A204.1 (cell line): ENCODE data around the gene RRP8.

ENCODE experiments used
- FAIRE-seq: peaks from 2 replicates; lab custom pipeline; 2012; peaks lifted over from hg19 to GRCh38; lab: Jason Lieb, UNC

The RRP8 gene

DNA sequence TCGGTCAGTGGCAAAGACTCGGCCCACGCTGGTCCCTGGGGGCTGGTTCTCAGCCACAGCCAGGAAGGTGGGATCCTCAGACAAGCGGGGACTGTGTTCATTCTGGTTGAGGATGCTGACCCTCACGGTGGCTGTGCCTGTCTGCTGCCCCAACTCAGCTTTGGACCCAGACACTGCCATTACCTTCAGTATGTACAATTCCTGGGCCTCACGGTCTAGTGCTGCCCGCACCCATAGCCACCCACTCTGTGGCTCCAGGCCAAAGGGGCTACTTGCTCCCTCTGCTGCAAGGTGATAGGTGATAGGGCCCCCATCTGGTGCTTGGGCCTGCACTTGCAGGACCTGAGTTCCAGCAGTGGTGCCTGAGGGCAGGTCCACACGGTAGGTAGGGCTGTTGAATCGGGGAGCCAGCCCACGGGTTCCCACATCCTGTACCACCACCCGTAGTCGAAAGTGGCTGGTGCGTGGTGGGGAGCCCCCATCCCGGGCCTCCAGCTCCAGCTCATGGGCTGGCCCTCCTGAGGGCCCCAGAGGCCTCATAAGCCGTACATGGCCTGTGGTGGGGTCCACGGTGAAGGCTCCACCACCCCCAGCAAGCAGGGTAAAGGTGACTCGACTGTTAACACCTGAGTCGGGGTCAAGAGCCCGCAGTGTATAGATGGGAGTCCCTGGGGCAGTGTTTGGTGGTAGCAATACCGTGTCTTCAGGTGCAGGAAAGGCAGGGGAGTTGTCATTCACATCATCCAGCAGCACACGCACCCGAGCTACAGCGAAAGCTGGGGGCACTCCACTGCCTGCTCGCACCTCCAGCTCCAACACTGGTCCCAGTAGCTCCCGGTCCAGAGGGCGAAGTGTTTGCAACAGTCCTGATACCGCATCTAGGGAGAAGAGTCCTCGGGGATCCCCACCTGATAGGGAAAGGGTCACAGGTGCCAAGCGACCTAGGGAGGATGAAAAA lies 29.0 kb upstream of the RRP8 start:
- no peak for FAIRE-seq

DNA sequence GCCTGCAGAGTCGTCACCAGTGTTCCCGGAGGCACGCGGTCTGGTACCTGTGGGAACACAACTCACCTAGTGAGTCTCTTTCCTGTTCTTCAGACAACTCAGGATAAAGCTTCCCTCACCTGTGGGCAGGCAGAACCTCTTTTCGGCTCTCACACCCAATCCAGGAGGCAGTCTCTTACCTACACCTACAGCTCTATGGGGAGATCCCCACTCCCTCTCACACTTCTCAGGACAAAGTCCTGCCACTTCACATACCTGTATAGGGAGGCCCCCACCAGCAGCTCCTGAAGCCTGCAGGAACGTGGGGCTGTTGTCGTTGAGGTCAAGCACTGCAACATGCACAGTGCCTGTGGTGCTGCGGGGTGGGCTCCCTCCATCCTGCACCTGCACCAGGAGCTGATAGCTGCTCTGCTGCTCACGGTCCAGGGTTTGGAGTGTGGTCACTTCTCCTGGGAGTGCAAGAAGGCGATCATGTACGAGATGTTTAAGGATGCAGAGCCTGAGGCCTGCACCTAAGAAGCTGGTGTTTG lies 28.0 kb upstream of the RRP8 start:
- no peak for FAIRE-seq

GRCh38 chr11:6630632-6631291 lies 27.3 kb upstream of the RRP8 start:
- FAIRE-seq: no peak

DNA sequence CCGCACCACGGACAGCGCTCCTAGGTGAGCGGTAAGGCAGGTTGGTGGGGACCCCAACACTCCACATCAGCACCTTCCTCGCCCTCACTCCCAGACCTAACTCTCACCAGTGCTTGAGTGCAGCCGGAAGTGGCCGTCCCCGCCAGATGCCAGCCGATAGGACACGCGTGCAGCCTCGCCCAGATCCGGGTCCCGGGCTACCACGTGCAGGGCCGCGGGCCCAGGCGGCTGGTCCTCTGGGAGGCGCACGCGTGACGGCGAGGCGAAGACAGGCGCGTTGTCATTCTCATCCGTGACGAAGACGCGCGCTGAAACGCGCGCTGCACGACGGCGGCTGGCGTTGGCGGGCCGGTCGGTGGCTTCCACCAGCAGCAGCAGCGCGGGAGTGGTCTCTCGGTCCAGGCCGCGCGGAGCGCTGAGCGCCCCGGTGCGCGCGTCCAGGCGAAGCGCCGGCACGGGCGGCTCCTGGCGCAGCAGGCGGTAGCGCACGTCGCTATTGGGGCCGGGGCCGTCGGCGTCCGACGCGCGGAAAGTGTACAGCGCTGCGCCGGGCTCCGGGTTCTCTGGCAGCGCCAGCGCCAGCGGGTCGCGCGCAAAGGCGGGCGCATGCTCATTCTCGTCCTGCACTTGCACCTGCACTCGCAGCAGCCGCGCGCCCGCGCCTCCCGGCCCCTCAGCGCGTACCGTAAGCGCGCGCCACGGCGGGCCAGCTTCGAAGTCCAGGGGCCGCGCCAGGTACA lies 26.6 kb upstream of the RRP8 start:
- no peak for FAIRE-seq

GRCh38 chr11:6629573-6629891 lies 26.1 kb upstream of the RRP8 start:
- FAIRE-seq: no peak

GRCh38 chr11:6628526-6628925 lies 25.1 kb upstream of the RRP8 start:
- no peak for FAIRE-seq

DNA sequence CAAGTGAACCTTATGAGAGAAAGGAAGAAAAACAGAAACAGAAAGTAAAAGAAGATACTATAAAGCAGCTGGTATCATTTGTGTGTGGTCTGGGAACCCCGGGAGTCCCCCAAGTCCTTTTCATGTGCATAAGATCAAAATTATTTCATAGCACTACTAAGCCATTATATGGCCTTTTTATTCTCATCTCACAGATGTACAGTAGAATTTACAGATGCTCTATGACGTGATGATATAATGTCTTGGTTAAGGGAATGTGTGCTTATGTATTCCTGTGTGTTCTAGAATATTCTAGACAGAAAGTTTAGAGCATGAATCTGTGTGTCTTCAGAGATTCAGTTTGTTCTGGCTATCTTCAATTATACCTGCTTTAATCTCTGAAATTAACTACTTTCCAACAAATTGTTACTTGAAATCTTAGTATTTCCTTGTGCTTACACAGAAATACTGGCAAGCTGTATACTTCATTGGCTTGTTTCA lies 24.4 kb upstream of the RRP8 start:
- no peak for FAIRE-seq

DNA sequence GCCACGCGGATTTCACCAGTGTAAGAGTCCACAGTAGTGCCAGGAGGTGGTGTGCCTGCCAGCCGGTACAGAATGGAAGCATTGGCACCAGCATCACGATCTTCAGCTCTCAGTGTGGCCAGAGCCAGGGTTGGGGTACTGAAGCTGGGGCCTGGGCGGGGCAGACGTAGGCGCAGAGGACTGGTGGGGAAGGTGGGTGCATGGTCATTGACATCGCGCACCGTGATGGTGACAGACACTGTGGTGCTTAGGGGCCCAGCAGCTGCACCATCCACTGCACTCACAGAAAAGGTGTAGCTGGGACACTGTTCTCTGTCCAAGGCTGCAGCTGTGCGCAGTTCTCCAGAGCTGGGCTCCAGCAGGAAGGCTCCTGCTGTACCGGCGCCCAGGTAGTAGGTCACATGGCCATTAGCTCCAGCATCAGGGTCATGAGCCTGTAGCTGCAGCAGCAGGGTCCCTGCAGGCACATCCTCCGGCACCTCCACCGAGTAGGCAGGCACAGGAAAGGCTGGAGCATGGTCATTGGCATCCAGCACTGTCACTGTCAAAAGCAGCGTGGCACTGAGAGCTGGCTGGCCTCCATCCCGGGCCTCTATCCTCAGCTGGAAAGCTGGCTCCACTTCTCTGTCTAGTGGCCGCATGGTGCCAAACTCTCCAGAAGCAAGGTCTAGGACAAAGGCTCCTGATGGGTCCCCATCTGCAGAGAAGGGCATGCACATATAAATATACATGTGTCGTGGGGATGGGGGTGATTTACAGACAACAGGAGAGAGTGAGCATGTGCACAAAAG lies 23.8 kb upstream of the RRP8 start:
- no peak for FAIRE-seq

GRCh38 chr11:6625832-6626420 lies 22.5 kb upstream of the RRP8 start:
- no peak for FAIRE-seq

GRCh38 chr11:6625156-6625831 lies 21.9 kb upstream of the RRP8 start:
- no peak for FAIRE-seq

GRCh38 chr11:6623391-6624363 lies 20.3 kb upstream of the RRP8 start:
- FAIRE-seq: no peak

DNA sequence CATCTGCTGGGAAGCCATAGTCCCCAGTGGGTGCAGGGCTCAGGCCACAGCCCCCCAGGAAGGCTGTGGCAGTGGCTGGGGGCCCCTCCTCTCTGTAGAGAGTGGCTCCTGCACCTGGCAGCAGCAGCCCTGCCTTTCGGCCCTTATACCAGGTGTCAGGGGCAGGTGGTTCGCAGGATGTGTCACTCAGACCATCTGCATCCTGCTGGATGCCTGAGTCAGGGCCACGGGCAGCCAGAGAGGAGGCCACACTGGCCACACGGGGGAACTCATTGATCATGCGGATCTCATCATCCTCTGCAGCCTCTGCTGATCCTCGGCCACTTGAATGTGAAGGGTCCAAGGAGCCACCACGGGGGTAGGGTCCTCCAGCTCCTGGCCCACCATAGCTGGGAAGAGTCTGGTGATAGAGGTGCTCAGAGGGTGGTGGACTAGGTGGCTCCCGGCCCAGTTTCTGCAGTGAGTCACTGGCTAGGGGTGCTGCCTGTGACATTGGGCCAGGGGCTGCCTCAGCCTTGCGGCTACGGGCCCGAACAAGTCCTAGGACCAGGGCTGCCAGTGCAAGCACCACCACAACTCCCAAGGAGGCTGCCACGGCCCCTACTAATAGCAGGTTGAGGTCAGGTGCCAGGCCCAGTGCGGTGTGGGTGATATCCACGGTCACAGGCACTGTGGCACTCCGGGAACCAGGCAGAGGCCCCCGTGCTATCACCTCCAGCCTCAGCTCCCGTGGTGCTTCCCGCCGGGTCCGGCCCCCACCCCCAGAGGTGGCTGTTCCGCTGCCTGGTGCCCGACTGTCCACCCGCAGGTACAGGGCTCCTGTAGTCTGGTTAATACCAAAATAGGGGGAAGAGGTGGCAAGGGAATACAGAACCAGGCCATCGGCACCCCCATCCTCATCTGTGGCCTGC lies 19.1 kb upstream of the RRP8 start:
- FAIRE-seq: no peak

- FAIRE-seq: no peak
Measured at GRCh38 chr11:6621711-6622211, 18.3 kb upstream of the RRP8 start.

GRCh38 chr11:6620636-6621035 lies 17.2 kb upstream of the RRP8 start:
- FAIRE-seq: no peak

DNA sequence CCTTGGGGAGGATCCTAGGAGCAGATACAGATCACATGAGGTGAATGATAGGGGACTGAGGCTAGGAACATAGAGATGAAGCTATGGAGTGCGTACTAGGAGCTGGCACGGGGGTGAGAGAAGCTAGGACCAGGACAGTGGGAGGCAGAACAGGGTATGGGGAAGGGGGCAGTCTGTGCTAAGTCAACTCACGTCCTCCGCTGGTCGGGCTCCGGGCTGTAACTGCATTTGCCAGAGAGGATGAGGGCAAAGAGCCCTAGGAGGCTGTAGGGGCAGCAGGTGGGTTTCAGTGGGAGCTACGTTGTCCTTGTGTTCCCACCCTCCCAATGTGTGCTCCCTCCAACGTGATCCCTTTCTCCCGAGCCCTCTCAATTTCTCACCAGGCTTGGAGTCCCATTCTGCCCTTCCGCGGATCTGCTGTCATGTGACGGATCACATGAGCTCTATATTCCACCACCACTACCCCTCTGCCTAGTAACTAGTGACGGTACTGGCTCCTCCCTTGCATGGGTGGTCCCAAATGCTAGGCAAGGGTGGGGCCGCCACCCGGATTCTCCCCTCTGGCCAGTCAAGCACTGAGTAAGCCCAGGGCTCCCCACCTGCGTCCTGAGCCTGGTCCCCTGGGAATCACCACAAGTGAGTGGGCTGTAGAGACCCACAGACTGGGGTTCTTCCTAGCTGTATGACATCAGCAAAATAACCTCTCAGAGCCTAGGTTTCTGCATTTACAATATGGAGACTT lies 15.8 kb upstream of the RRP8 start, which contains the start of gene TPP1:
TSS of gene TPP1 (minus strand) at position 419 of the 742 bp plus-strand sequence. CDS start at position 397, 22 bp downstream.
- FAIRE-seq: peak; percentile 88

DNA sequence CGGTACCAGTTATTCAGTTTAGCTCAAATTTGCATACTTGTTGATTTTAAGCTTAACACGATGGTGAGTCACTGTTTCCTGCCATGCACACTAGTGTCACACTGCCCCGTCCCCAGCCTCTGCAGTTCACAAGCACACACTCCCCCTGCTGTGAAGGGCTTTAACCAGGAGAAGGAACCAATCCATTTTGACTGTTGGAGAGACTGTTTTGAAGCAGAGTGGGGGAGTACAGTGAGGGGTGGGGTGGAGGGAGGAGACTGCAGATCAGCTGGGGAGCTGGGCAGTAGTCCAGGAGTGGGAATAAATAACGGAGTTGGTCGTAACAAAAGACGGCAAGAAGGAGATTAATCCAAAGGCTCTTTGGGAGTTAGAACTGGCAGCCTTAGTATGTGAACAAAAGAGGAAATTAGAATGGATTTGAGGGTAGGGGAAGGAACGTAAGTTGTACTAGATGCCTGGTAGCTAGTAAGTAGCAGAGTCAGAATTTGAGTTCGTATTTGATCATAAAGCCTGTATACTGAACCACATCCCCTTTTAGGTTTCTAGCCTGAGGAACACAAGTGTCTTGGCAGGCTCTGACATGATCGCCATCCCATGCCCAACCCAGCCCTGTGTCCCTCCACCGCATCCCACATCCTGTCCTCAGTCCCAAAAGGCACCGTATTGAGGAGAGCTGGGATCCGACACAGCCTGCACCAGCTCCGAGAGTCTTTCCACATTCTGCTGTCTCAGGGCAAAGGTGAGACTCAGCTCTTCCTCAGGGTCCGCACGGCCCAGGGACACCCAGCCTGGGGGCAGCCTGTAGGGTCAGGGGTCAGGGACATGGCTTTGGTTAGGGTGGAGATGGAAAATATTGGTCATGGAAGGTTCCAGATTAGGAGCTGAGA lies 14.9 kb upstream of the RRP8 start:
- FAIRE-seq: no peak
